Measurements from ENCODE around the gene CTNND2. TPM values are rescaled to one million over a fixed set of nuclear protein-coding genes. Genes with fewer than 3 reads are reported as not detected.

Gene CTNND2
- polyA plus RNA-seq, 4 donors: 0.68 to 2.9 (median 2.2) TPM

DNA sequence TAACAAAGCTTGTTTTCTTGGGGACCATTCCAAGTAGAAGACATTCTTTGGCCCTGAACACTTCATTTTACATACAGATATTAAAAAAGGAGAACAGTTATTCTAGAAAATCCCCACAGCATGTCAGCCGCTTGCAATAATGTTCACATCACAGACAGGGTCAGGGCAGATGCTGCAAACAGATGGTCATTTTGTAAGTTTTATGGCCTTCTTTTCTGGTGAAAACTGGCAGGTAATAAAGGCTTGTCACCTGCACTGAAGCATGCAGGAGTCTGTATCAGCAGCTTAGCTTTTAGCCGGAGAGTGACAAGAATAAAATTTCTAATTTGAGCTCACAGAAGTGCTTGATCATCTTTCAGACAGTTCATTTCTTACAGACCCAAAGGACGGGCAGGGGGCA is 922.3 kb downstream of the CTNND2 start:
- no peak for DNase-seq (ENCODE audit: low read depth in 4 of 4, low spot score in 3 of 4)

DNA sequence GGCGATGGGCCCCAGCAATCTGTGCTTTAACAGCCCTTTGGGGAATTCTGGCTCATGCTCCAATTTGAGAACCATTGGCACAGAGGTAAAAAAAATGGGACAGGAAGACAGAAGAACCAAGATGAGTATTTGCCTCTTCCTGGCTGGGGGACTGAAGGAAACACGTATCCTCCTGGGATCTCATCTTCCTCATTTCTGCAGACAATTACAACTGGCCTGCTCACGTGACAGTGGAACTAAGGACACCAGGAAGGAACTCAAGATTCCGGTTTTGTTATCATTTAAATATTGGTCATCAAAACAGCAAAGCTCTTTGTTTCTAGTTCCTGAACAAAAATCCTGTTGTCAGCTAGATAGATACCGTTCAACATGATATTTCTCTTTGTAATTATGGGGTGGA is 927.2 kb downstream of the CTNND2 start:
- no peak for DNase-seq (ENCODE audit: low read depth in 4 of 4, low spot score in 3 of 4)

DNA sequence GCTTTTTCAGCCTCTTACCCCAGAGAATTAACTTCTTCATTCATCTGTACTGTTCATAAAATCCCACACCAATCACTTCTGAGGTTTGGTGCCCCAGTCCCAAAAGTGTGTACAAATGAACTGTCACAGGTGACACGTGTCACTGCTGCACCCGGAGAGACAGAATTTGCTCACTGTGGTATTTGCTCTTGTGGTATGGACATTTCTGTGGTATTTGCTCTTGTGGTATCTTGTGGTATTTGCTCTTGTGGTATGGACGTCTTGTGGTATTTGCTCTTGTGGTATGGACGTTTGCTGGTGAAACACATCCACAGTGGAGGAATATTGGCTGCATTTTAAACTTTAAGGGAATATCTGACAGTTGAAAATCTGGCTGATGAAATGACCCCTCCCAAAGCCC is 928.3 kb downstream of the CTNND2 start:
- no peak for DNase-seq (ENCODE audit: low read depth in 4 of 4, low spot score in 3 of 4)

- DNase-seq (ENCODE audit: low read depth in 4 of 4, low spot score in 3 of 4): no peak
These were observed 929.4 kb downstream of the CTNND2 start for GRCh38 chr5:10974850-10975249.

DNA sequence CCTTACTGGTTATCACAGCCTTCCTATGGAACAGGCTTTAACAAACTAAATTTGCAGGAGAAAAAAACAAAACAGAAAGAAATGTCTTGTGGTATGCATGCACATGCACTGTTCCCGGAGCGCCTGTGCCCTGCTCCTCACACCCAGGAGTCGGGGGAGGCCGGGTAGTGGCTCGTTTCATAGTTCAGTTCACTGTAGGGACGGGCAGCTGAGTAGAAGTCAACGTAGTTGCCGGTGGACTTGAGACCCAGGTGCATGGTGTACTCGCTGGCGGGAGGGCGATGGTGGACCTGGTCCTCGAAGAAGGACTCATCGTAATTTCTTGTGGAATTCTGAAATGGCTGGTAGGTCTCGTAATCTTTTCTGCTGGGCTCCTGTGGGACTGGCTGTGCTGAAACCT is 930.9 kb downstream of the CTNND2 start:
- DNase-seq (ENCODE audit: low read depth in 4 of 4, low spot score in 3 of 4): no peak

GRCh38 chr5:10969684-10970180 is 934.5 kb downstream of the CTNND2 start:
- DNase-seq (ENCODE audit: low read depth in 4 of 4, low spot score in 3 of 4): no peak

GRCh38 chr5:10964806-10965205 is 939.4 kb downstream of the CTNND2 start:
- no peak for DNase-seq (ENCODE audit: low read depth in 4 of 4, low spot score in 3 of 4)

DNA sequence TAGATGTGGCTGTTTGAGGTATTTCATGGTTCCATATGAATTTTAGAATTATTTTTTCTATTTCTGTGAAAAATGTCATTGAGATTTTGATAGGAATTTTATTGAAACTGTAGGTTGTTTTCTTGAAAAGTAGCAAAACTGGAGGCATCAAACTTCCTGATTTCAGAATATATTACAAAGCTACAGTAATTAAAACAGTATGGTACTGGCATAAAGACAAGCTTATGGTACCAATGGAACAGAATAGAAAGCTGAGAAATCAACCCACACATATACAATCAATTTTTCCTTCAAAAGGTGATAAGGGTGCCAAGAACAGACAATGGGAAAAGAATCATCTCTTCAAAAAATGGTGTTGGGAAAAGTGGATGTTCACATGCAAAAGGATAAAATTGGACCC is 945.5 kb downstream of the CTNND2 start:
- no peak for DNase-seq (ENCODE audit: low read depth in 4 of 4, low spot score in 3 of 4)

- no peak for DNase-seq (ENCODE audit: low read depth in 4 of 4, low spot score in 3 of 4)
These were observed 954.2 kb downstream of the CTNND2 start for GRCh38 chr5:10949856-10950630.

DNA sequence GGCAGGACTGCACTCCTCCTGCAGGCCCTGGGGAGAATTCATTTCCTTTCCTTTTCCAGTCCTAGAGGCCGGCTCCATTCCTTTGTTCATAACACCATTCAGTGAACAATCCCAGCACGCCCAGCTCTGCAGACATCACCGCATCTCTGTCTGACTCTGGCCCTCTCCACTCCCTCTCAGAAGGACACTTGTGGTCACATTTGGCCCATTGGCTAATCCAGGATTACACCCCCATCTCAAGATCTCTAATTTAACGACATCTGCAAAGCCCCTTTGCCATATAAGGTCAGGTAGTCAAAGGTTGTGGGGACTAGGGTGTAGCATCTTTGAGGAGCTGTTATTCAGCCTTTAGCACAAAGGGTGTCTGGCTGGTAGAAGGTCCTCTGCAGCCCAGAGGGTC is 958.2 kb downstream of the CTNND2 start:
- no peak for DNase-seq (ENCODE audit: low read depth in 4 of 4, low spot score in 3 of 4)

- no peak for DNase-seq (ENCODE audit: low read depth in 4 of 4, low spot score in 3 of 4)
These were observed 962.3 kb downstream of the CTNND2 start for GRCh38 chr5:10941900-10942299.

DNA sequence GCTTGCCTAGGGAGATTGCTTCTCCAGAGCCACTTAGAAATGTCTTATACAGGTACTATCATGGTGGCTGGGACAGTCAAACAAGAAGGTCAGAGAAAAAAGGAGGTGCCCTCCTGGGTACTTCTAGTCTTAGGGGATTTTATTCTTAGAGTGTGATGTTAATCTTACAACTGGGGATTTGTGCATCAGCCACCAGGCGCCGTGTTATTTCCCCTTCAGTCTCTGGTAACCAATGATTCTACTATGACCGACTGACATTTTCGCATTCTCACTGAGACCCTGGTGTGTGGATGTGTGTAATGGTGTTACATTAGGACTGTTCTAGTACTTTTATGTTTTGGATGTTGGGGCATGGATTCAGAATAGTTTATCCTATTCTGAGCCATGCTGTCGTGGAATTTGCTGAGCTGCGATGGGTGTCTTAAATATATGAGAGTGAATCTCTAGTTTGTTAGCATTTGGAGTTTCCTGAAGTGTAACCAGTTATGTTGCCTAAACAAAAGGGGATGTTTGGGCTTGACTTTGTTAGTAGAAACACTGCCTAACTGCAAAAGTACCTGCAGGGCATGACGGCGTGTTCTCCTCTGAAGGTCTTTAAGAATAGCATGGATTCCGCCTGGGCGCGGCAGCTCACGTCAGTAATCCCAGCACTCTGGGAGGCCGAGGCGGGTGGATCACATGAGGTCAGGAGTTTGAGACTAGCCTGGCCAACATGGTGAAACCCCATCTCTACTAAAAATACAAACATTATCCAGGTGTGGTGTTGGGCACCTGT is 968.0 kb downstream of the CTNND2 start:
- no peak for DNase-seq (ENCODE audit: low read depth in 4 of 4, low spot score in 3 of 4)

GRCh38 chr5:10935536-10935935 is 968.7 kb downstream of the CTNND2 start:
- DNase-seq (ENCODE audit: low read depth in 4 of 4, low spot score in 3 of 4): no peak

DNA sequence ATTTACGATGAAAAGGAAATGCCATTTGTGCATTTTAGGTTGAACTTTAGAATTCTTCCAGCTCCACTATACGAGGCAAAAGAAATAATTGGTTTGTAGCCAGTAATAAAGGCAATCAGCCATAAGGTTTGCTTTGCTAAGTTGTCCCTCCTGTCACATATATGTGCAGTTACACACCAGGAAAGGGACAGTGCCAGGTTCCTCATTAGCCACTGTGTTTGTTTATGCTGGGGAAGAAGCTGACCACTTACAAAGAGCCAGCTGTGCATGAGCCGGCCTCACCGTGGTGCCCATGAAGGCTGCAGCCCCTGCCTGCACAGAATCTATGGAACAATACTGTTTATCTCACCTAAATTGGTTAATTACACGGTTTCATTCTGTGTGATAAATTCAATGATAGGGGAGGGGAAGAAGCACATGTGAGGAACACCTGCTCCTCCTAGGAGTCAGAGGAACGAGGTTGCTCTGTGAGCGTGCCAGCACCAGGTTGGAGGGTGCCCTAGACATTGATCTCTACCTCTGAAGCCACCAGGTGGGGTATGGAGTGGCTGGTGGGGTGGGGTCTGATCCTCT is 969.4 kb downstream of the CTNND2 start:
- no peak for DNase-seq (ENCODE audit: low read depth in 4 of 4, low spot score in 3 of 4)

DNA sequence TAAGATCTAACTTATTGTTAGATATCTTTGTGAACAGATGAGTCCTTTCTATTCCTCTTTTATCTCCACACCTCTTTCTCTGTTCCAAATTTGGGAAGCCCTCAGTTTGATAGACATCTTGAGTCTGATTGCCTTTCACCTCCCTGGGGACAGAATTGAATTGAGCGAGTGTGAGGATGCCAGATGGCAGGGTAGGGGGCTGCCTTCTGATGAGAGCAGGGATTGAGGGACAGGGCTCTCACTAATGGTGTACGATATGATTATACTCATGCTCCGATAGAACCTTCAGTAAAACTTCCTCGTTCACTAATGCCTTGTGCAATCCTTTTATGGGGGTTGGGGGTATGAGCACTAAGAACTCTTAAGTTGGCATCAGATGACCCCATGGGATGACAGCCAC is 971.1 kb downstream of the CTNND2 start:
- no peak for DNase-seq (ENCODE audit: low read depth in 4 of 4, low spot score in 3 of 4)

GRCh38 chr5:10932426-10932825 is 971.8 kb downstream of the CTNND2 start:
- no peak for DNase-seq (ENCODE audit: low read depth in 4 of 4, low spot score in 3 of 4)

- no peak for DNase-seq (ENCODE audit: low read depth in 4 of 4, low spot score in 3 of 4)
These were observed 976.6 kb downstream of the CTNND2 start for GRCh38 chr5:10927608-10928007.

DNA sequence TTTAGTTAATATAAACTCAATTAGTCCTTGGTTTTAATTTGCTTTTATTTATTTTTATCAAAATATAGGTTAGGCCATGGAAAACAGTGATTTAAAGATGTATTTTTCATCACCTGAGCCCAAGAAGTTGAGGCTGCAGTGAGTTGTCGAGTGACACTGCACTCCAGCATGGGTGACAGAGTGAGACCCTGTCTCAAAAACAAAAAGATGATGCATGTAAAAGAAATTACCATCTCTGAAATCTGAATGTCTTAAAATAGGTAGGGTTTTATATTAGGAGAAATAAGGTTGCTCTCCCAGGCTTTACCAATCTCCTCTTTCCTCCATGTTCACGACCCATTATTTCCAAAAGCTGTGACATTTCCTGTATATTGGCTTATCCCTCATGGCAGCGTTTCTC is 980.9 kb downstream of the CTNND2 start:
- no peak for DNase-seq (ENCODE audit: low read depth in 4 of 4, low spot score in 3 of 4)
